Erythroblast (primary cell): ENCODE measurements around the gene ERBB4.

ENCODE experiments used
- GATA1 ChIP-seq: IDR thresholded peaks from 2 replicates; pipeline ENCODE4 v1.6.1; 2011; ENCODE audit warnings: low read depth, mild to moderate bottlenecking, control low read depth, low read length, moderate library complexity
- POLR2A ChIP-seq: IDR thresholded peaks from 2 replicates; pipeline ENCODE4 v1.6.1; 2011; ENCODE audit warnings: mild to moderate bottlenecking, low read length

DNA sequence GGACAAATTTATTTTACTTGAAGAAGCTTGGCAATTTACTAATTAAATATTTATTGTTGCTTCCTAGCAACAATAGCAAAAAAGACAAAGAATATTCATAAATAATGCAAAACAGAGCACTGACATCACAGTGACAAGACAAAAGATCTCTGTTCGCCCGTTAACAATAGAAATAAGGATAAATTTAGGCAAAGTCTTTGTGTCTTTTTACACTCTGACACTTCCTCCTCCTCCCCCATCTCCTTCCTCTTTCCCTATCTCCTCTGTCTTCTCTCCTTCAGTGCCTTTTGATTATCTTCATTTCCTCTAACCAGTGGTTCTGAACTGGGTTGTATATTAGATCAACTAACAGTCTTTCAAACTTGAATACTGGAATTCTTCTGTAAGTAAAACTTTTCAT lies 808.4 kb downstream of the ERBB4 start:
- TF ChIP-seq POLR2A, result no peak
- TF ChIP-seq GATA1, result no peak
